Spleen (tissue), 7 donors: ENCODE results near the gene SPATA16.

Experiments used
- POLR2A ChIP-seq, 3 donors: fragments of 450-650 bp; IDR thresholded peaks; one replicate each; pipeline ENCODE4 v1.5.1; 2017; ENCODE audit warnings: antibody characterized with exemption in 3 of 3, mild to moderate bottlenecking in 1 of 3
- POLR2AphosphoS5 ChIP-seq, 3 donors: sonication (generic); formaldehyde crosslinking; IDR thresholded peaks; one replicate each; pipeline ENCODE4 v1.5.1; 2017; ENCODE audit warnings: antibody characterized with exemption in 3 of 3
- TF ChIP-seq, protein P1 (sequence below), 11 experiments: fragments of 200-600 bp in 7 of 11; fragments of 450-650 bp in 4 of 11; sonication (generic) in 4 of 11; IDR thresholded peaks in 8 of 11; conservative IDR thresholded peaks in 3 of 11; 1 replicate in 7 of 11; 2 replicates in 4 of 11; pipeline versions ENCODE4 v1.4.0 to v1.8.0; 2016 to 2021; ENCODE audit warnings: antibody characterized with exemption in 11 of 11, inconsistent platforms in 4 of 11, mild to moderate bottlenecking in 1 of 11
- donor health status: DM: no; HTN: no; CAD: no; lungs with moderate emphysema.
- donor health status: DM: no; HTN: no; CAD: no.
- donor health status: DM: no; HTN: no; CAD: no.

DNA sequence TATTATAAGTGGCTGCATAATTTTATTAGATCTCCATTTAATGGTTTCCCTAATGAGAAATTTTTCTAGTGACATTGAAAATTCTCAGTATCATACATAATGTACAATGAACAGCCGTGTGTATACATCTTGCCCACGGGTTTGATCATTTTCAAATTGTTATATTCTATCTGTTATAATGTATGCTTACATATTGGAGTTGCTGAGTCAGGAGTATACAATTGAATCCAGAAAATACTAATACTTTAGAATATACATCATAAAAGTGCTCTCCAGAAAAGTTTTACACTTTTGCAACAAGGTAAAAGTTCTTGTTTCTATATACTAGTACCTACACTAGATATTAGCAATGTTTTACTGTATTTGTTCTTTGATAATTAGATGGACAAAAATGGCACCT is 82.8 kb downstream of the SPATA16 start:
- TF ChIP-seq, protein P1, sequence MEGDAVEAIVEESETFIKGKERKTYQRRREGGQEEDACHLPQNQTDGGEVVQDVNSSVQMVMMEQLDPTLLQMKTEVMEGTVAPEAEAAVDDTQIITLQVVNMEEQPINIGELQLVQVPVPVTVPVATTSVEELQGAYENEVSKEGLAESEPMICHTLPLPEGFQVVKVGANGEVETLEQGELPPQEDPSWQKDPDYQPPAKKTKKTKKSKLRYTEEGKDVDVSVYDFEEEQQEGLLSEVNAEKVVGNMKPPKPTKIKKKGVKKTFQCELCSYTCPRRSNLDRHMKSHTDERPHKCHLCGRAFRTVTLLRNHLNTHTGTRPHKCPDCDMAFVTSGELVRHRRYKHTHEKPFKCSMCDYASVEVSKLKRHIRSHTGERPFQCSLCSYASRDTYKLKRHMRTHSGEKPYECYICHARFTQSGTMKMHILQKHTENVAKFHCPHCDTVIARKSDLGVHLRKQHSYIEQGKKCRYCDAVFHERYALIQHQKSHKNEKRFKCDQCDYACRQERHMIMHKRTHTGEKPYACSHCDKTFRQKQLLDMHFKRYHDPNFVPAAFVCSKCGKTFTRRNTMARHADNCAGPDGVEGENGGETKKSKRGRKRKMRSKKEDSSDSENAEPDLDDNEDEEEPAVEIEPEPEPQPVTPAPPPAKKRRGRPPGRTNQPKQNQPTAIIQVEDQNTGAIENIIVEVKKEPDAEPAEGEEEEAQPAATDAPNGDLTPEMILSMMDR (IDR thresholded peaks at IDR 0.05 in 8 of 11, conservative IDR thresholded peaks at IDR 0.05 in 3 of 11): no peak
- no peak for TF ChIP-seq POLR2A (IDR thresholded peaks at IDR 0.05)
- no peak for TF ChIP-seq POLR2AphosphoS5 (IDR thresholded peaks at IDR 0.05)
